HG03280 (cell line): ENCODE results near the gene SCRN2.

ENCODE experiments used
- ATAC-seq: cut with Tn5 transposase; IDR thresholded peaks from one replicate; pipeline ENCODE4 v1.9.1; 2021; ENCODE audit warnings: mild to moderate bottlenecking, moderate library complexity; ENCODE audit not compliant: unreplicated experiment

SCRN2 gene

GRCh38 chr17:47840742-47841487 is at the start of gene SCRN2:
TSS of gene SCRN2 (minus strand) at chr17:47841273. CDS start at chr17:47840843, 430 bp downstream.
- ATAC-seq, result peak; percentile 79

GRCh38 chr17:47889734-47890529 is 48.9 kb upstream of the SCRN2 start:
- ATAC-seq, result peak; percentile 75

- no peak for ATAC-seq
These were observed 47.2 kb upstream of the SCRN2 start for GRCh38 chr17:47888293-47888692.

- no peak for ATAC-seq
These were observed 44.0 kb upstream of the SCRN2 start for GRCh38 chr17:47884905-47885730.

- ATAC-seq, result no peak
These were observed 43.3 kb upstream of the SCRN2 start for GRCh38 chr17:47884427-47884740.

- ATAC-seq, result no peak
These were observed 42.7 kb upstream of the SCRN2 start for GRCh38 chr17:47883589-47884426.

GRCh38 chr17:47882695-47883588 is 41.9 kb upstream of the SCRN2 start:
- ATAC-seq, result no peak

GRCh38 chr17:47882247-47882646 is 41.2 kb upstream of the SCRN2 start:
- no peak for ATAC-seq

- no peak for ATAC-seq
These were observed 38.8 kb upstream of the SCRN2 start for GRCh38 chr17:47879776-47880454.

GRCh38 chr17:47879028-47879585 is 38.0 kb upstream of the SCRN2 start:
- no peak for ATAC-seq

GRCh38 chr17:47878203-47879027 is 37.3 kb upstream of the SCRN2 start:
- no peak for ATAC-seq

GRCh38 chr17:47877368-47878034 is 36.4 kb upstream of the SCRN2 start:
- no peak for ATAC-seq

- no peak for ATAC-seq
These were observed 34.2 kb upstream of the SCRN2 start for GRCh38 chr17:47875011-47875985.

- ATAC-seq, result no peak
These were observed 32.4 kb upstream of the SCRN2 start for GRCh38 chr17:47873200-47874090.

GRCh38 chr17:47872651-47873161 is 31.6 kb upstream of the SCRN2 start:
- ATAC-seq, result no peak
